SK-N-MC (cell line): ENCODE measurements around the gene GJA5.

ENCODE experiments used
- EZH2 ChIP-seq: fragments of 200-600 bp; sonication (generic); IDR thresholded peaks from one replicate; pipeline ENCODE4 v1.6.1; 2017; ENCODE audit warnings: antibody characterized with exemption
- FOXP2 ChIP-seq: optimal IDR thresholded peaks from 2 replicates; pipeline ENCODE3; 2011; ENCODE audit warnings: mild to moderate bottlenecking, moderate library complexity; ENCODE audit not compliant: insufficient read depth; ENCODE audit errors: extremely low read length, control extremely low read depth
- POLR2AphosphoS5 ChIP-seq: IDR thresholded peaks from 2 replicates; pipeline ENCODE4 v1.6.1; 2012; ENCODE audit warnings: mild to moderate bottlenecking, low read depth, low read length, borderline replicate concordance

DNA sequence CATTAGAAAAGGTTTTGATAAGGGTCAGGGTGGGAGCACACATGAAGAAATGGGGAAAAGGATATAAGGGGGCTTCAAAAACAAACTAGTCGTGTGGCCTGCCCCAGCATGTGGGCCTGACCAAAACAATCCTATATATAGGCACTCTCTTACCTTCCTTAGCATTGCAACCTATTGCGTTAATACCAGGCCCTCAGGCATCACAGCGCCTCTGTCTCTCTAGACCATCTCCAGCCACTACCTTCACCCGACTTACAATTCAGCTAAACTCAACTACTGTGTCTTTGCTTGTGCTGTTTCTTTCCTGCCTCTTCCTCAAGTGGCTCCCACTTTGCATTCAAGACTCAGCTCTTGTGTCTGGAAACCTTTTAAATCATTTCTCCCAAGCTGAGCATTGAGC lies 47.0 kb upstream of the GJA5 start:
- TF ChIP-seq EZH2 (no peak), POLR2AphosphoS5 (no peak), FOXP2 (no peak)
